Activated naive CD8-positive, alpha-beta T cell treated with anti-CD3 and anti-CD28 coated beads, Interleukin-2, amount 50 U/mL, for 24 hours (primary cell): ENCODE results near the gene RINT1.
"Not testable (repeated sequence)": the region's sequence is repeated elsewhere in the genome, so short reads cannot be mapped to it uniquely, and the experiment has no call there.

ENCODE experiments used
- ATAC-seq: fragments of 150-1000 bp; cut with Tn5 transposase; one replicate; pipeline ENCODE4 v1.10.0; 2021
- DNase-seq: peaks from one replicate; pipeline ENCODE4 v3.0.0; 2021
- H3K27ac Mint-ChIP-seq: one replicate; pipeline ENCODE4 v1.8.0; 2021; ENCODE audit warnings: mild to moderate bottlenecking, mixed read lengths
- H3K27me3 Mint-ChIP-seq: one replicate; pipeline ENCODE4 v1.8.0; 2021; ENCODE audit warnings: mixed read lengths
- H3K36me3 Mint-ChIP-seq: one replicate; pipeline ENCODE4 v1.8.0; 2021; ENCODE audit warnings: low read depth, mixed read lengths
- H3K4me1 Mint-ChIP-seq: one replicate; pipeline ENCODE4 v1.8.0; 2021; ENCODE audit warnings: mixed read lengths
- H3K4me3 Mint-ChIP-seq: one replicate; pipeline ENCODE4 v1.8.0; 2021; ENCODE audit warnings: mild to moderate bottlenecking, moderate library complexity, mixed read lengths
- H3K9me3 Mint-ChIP-seq: one replicate; pipeline ENCODE4 v1.8.0; 2021; ENCODE audit warnings: mixed read lengths

Gene RINT1

GRCh38 chr7:105531792-105532671 is at the start of gene RINT1:
Gene RINT1 (plus strand): TSS chr7:105532201. CDS start chr7:105532316, 115 bp downstream.
- peak; percentile 93 for DNase-seq
- peak within 1 kb of the TSS; percentile 86 for H3K4me3 Mint-ChIP-seq
- H3K9me3 Mint-ChIP-seq: no peaks in the 10 kb centered on the region
- H3K27me3 Mint-ChIP-seq: no peaks in the 10 kb centered on the region
- H3K36me3 Mint-ChIP-seq: peaks cover 8% of the 10 kb centered on the region
- H3K27ac Mint-ChIP-seq: peak within 1 kb of the TSS; percentile 84
- peaks cover 23% of the 10 kb centered on the region for H3K4me1 Mint-ChIP-seq
- peak; percentile 99 for ATAC-seq

GRCh38 chr7:105487579-105488571 is 44.1 kb upstream of the RINT1 start:
- no peak overlapping the region for H3K27ac Mint-ChIP-seq
- DNase-seq (no peak), ATAC-seq (no peak)
- no peak overlapping the region for H3K4me3 Mint-ChIP-seq
- H3K4me1 Mint-ChIP-seq: no peaks in the 10 kb centered on the region
- no peaks in the 10 kb centered on the region for H3K27me3 Mint-ChIP-seq
- H3K36me3 Mint-ChIP-seq: peaks cover 50% of the 10 kb centered on the region
- H3K9me3 Mint-ChIP-seq: no peaks in the 10 kb centered on the region

- H3K27me3 Mint-ChIP-seq: no peaks in the 10 kb centered on the region
- H3K9me3 Mint-ChIP-seq: no peaks in the 10 kb centered on the region
- DNase-seq (no peak), ATAC-seq (no peak)
- no peak overlapping the region for H3K27ac Mint-ChIP-seq
- peaks cover 47% of the 10 kb centered on the region for H3K36me3 Mint-ChIP-seq
- H3K4me3 Mint-ChIP-seq: no peak overlapping the region
- no peaks in the 10 kb centered on the region for H3K4me1 Mint-ChIP-seq
Measured at GRCh38 chr7:105489409-105489808, 42.6 kb upstream of the RINT1 start.

GRCh38 chr7:105493196-105493922 is 38.6 kb upstream of the RINT1 start:
- Mint-ChIP-seq H3K27me3 (no peaks in the 10 kb centered on the region), H3K9me3 (no peaks in the 10 kb centered on the region), H3K4me1 (no peaks in the 10 kb centered on the region), H3K4me3 (no peak overlapping the region), H3K36me3 (peaks cover 24% of the 10 kb centered on the region), H3K27ac (no peak overlapping the region)
- ATAC-seq: no peak
- no peak for DNase-seq

GRCh38 chr7:105493923-105494315 is 38.1 kb upstream of the RINT1 start:
- H3K27ac Mint-ChIP-seq: no peak overlapping the region
- no peaks in the 10 kb centered on the region for H3K4me1 Mint-ChIP-seq
- H3K36me3 Mint-ChIP-seq: peaks cover 23% of the 10 kb centered on the region
- no peak overlapping the region for H3K4me3 Mint-ChIP-seq
- H3K9me3 Mint-ChIP-seq: no peaks in the 10 kb centered on the region
- ATAC-seq (no peak), DNase-seq (no peak)
- no peaks in the 10 kb centered on the region for H3K27me3 Mint-ChIP-seq

- no peak for DNase-seq
- H3K4me1 Mint-ChIP-seq: no peaks in the 10 kb centered on the region
- no peak overlapping the region for H3K4me3 Mint-ChIP-seq
- no peak for ATAC-seq
- H3K27ac Mint-ChIP-seq: no peak overlapping the region
- H3K27me3 Mint-ChIP-seq: no peaks in the 10 kb centered on the region
- H3K9me3 Mint-ChIP-seq: no peaks in the 10 kb centered on the region
- H3K36me3 Mint-ChIP-seq: peaks cover 29% of the 10 kb centered on the region
Measured at GRCh38 chr7:105496521-105496920, 35.5 kb upstream of the RINT1 start.

GRCh38 chr7:105497016-105497415 is 35.0 kb upstream of the RINT1 start:
- Mint-ChIP-seq H3K27ac (no peak overlapping the region), H3K36me3 (peaks cover 30% of the 10 kb centered on the region), H3K9me3 (no peaks in the 10 kb centered on the region), H3K27me3 (no peaks in the 10 kb centered on the region), H3K4me3 (no peak overlapping the region), H3K4me1 (no peaks in the 10 kb centered on the region)
- ATAC-seq: no peak
- no peak for DNase-seq

- H3K27ac Mint-ChIP-seq: no peak overlapping the region
- H3K4me3 Mint-ChIP-seq: no peak overlapping the region
- peaks cover 56% of the 10 kb centered on the region for H3K36me3 Mint-ChIP-seq
- no peaks in the 10 kb centered on the region for H3K27me3 Mint-ChIP-seq
- H3K9me3 Mint-ChIP-seq: no peaks in the 10 kb centered on the region
- DNase-seq: no peak
- ATAC-seq: no peak
- H3K4me1 Mint-ChIP-seq: no peaks in the 10 kb centered on the region
Measured at GRCh38 chr7:105502173-105502572, 29.8 kb upstream of the RINT1 start.

- Mint-ChIP-seq H3K4me3 (no peak overlapping the region), H3K27me3 (no peaks in the 10 kb centered on the region), H3K9me3 (no peaks in the 10 kb centered on the region), H3K27ac (peak overlapping the region; percentile 34), H3K4me1 (peaks cover 30% of the 10 kb centered on the region), H3K36me3 (peaks cover 40% of the 10 kb centered on the region)
- DNase-seq (no peak), ATAC-seq (no peak)
Measured at GRCh38 chr7:105512415-105512814, 19.6 kb upstream of the RINT1 start.

GRCh38 chr7:105512926-105513526 is 19.0 kb upstream of the RINT1 start:
- Mint-ChIP-seq H3K4me3 (no peak overlapping the region), H3K4me1 (peaks cover 30% of the 10 kb centered on the region), H3K27ac (peak overlapping the region; percentile 34), H3K27me3 (no peaks in the 10 kb centered on the region), H3K36me3 (peaks cover 37% of the 10 kb centered on the region), H3K9me3 (no peaks in the 10 kb centered on the region)
- no peak for ATAC-seq
- DNase-seq: no peak

GRCh38 chr7:105515610-105516009 is 16.4 kb upstream of the RINT1 start:
- H3K4me3 Mint-ChIP-seq, H3K27me3 Mint-ChIP-seq, H3K27ac Mint-ChIP-seq, H3K9me3 Mint-ChIP-seq, ATAC-seq, DNase-seq: not testable (repeated sequence)
- peaks cover 37% of the 10 kb centered on the region for H3K36me3 Mint-ChIP-seq
- peaks cover 41% of the 10 kb centered on the region for H3K4me1 Mint-ChIP-seq

- DNase-seq: no peak
- H3K4me3 Mint-ChIP-seq: peak overlapping the region; percentile 95
- H3K27ac Mint-ChIP-seq: no peak overlapping the region
- no peaks in the 10 kb centered on the region for H3K9me3 Mint-ChIP-seq
- H3K36me3 Mint-ChIP-seq: peaks cover 23% of the 10 kb centered on the region
- no peaks in the 10 kb centered on the region for H3K27me3 Mint-ChIP-seq
- H3K4me1 Mint-ChIP-seq: peaks cover 27% of the 10 kb centered on the region
- ATAC-seq: no peak
Measured at GRCh38 chr7:105519353-105519752, 12.6 kb upstream of the RINT1 start.

- not testable (repeated sequence) for H3K27ac Mint-ChIP-seq, DNase-seq, H3K27me3 Mint-ChIP-seq, ATAC-seq, H3K9me3 Mint-ChIP-seq
- peaks cover 17% of the 10 kb centered on the region for H3K4me1 Mint-ChIP-seq
- H3K4me3 Mint-ChIP-seq: peak overlapping the region; percentile 95
- peaks cover 17% of the 10 kb centered on the region for H3K36me3 Mint-ChIP-seq
Measured at GRCh38 chr7:105520620-105521019, 11.4 kb upstream of the RINT1 start.
